ENCODE measurements around the gene ASPSCR1.
A peak's percentile ranks its signal among the peaks of the same experiment; 100 is the strongest.

Gene ASPSCR1

GRCh38 chr17:82041144-82041814 lies 63.9 kb downstream of the ASPSCR1 start:
- DNase-seq (ENCODE audit: low spot score): no peak

- no peak for DNase-seq (ENCODE audit: low spot score)
Observed at GRCh38 chr17:82042649-82043048, 65.2 kb downstream of the ASPSCR1 start.

GRCh38 chr17:82043507-82043906 lies 66.1 kb downstream of the ASPSCR1 start:
- no peak for DNase-seq (ENCODE audit: low spot score)

DNA sequence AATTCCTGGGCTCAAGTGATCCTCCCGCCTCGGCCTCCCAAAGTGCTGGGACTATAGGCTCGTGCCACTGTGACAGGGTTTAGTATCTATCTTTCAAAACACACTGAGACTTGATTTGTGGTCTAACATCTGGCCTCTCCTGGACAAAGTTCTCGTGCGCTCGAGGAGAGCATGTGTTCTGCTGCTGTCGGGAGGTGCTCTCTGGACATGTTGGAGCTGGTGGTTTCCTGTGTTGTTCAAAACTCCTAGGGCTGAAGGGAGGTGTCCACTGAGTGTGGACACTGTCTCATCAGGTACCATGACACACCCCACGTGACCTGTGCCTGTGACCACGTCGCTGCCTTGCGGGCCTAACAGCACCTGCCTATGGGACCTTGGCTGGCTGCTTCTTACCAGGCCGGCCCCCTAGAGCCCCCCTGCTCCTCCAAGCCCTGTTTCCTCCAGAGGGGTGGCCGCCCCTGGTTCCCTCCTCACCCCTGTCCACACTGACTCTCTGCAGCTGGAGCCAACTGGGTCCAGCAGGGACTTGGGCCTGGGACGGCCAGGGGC lies 68.6 kb downstream of the ASPSCR1 start:
- no peak for DNase-seq (ENCODE audit: low spot score)

DNA sequence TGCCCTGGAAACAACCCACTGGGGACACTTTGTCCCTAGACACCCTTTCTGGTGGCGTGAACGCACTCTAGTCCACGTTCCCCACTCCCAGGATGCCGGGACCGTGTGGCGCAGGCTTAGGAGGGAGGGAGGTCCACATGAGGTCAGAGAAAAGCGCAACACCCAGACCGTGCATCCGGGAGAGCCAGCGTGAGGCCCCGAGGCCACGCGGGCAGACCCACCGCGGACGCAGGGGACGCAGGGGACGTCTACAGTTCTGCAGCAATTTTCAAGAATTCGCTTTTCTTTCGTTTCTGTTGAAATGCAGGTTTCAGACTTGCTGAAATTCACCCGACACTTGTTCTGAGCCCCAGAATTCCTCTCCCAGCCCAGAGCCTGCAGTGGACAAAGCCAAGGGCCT lies 69.5 kb downstream of the ASPSCR1 start:
- no peak for DNase-seq (ENCODE audit: low spot score)

GRCh38 chr17:82047379-82047778 lies 70.0 kb downstream of the ASPSCR1 start:
- no peak for DNase-seq (ENCODE audit: low spot score)

DNA sequence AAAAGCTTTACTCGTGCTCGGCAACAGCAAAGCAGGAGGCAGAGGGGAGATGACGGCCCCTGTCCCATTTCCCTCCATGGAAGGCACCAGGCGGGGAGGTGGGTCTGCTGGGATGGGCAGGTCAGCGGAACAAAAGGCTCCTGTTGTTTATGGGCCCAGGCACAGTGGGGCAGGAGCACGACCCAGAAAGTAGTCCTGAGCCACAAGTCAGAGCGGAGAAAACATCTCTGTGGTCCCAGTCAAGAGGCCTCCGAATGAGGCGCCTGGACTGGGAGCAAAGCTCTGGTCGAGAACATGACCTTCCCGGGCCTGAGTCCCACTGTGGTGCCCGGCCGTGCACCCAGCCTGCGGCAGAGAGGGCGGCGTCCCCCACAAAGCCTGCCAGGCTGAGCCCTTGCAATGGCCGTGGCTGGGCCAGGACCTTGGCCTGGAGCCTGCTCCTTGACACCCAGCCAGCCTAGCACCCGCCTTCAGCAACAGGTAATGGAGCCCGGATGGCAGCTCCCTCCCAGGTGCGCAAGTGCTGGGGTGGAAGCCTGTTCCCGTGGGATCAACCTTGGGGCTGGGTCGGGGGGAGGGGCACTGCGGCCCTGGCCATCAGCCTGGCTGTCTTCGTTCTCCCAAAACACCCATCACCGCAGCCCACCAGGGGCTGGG lies 70.6 kb downstream of the ASPSCR1 start:
- DNase-seq (ENCODE audit: low spot score): no peak

DNA sequence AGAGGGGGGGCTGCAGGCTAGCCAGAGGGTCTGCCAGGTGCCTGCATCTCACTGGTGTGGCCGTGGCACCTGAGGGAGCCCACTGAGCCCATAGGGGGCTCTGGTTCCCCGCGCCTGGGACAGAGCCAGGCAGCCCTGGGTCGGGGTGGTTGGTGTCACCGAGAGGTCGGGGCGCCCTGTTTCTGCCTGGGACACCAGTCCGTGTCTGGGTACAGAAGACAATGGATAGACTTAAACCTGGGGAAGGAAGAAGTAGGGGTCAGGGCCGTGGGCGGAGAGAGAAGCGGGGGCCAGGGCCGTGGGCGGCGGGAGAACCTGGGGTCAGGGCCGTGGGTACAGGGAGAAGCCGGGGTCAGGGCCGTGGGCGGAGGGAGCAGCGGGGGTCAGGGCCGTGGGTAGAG lies 71.1 kb downstream of the ASPSCR1 start:
- DNase-seq (ENCODE audit: low spot score): no peak

DNA sequence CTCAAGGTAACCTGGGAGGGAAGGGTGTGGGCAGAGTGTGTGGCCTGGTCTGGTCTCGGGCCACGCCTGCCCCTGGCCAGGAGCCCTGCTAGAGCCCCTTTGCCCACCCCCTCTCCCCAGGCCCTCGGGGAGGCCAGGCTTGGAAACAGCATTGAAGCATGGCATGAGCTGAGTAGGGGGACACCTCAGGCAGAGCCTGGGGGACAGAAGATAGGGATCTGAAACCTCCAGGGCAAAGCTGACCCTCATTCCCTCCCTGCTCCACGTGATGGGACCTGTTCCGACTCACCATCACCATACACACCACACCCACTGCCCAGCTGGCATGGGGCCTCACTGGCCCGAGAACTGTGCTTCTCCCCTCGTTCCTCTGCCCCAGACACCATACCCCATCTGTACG lies 71.7 kb downstream of the ASPSCR1 start:
- no peak for DNase-seq (ENCODE audit: low spot score)

GRCh38 chr17:82049521-82049971 lies 72.1 kb downstream of the ASPSCR1 start:
- DNase-seq (ENCODE audit: low spot score): no peak

DNA sequence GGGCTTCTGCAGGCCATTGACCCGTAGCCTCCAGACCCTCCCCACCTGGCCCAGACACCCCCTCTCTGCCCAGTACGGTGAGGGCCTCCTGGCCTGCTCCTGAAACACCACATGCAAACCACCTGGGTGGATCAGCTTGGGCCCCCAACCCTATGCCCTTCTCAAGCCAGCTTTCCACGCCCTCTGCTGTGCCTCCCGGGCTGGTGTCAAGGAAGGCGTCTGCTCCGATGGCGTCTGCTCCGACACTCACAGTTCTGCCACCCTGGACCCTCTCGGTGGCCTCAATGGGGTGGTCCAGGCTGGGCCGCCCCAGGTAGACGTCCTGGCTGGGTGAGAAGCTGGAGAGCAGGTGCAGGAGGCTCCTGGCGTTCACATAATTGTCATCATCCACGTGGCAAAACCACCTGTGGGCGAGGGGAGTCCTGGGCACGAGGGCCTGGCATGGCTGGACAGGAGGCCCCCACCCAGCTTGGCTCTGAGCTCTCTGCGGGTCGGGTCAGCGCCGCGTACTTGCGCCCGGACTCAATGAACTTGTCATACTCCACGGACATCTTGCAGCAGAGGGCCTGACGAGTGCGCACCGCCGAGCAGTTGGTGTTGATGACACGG lies 72.8 kb downstream of the ASPSCR1 start:
- DNase-seq (ENCODE audit: low spot score): no peak

GRCh38 chr17:82050761-82051641 lies 73.6 kb downstream of the ASPSCR1 start:
- DNase-seq (ENCODE audit: low spot score): peak; percentile 54

GRCh38 chr17:82051776-82052637 lies 74.6 kb downstream of the ASPSCR1 start, which contains the start of the genes GPS1 and RFNG:
TSS of gene GPS1 (plus strand) at chr17:82051898. CDS start at chr17:82051932, 34 bp downstream.
TSS of gene RFNG (minus strand) at chr17:82051811. CDS start at chr17:82051766, 45 bp downstream.
- peak; percentile 95 for DNase-seq (ENCODE audit: low spot score)

- no peak for DNase-seq (ENCODE audit: low spot score)
Observed at GRCh38 chr17:82052638-82053059, 75.2 kb downstream of the ASPSCR1 start.

DNA sequence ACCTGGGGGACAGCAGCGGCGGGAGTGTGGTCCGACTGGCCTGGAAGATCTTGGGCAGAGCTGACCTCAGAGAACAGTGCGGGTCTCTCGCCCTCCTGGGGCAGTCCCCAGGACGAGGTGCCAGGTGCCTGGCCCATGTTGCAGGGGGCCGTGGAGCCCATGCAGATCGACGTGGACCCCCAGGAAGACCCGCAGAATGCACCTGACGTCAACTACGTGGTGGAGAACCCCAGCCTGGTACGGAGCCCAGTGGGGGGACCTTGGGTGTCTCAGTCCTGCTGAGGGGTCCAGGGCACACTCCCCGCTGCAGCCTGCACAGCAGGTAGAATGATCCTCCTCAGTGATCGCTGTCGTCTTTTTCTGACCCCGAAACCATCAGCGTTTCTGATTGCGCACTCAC lies 75.7 kb downstream of the ASPSCR1 start:
- DNase-seq (ENCODE audit: low spot score): no peak

- DNase-seq (ENCODE audit: low spot score): no peak
Observed at GRCh38 chr17:82053556-82054263, 76.3 kb downstream of the ASPSCR1 start.

DNA sequence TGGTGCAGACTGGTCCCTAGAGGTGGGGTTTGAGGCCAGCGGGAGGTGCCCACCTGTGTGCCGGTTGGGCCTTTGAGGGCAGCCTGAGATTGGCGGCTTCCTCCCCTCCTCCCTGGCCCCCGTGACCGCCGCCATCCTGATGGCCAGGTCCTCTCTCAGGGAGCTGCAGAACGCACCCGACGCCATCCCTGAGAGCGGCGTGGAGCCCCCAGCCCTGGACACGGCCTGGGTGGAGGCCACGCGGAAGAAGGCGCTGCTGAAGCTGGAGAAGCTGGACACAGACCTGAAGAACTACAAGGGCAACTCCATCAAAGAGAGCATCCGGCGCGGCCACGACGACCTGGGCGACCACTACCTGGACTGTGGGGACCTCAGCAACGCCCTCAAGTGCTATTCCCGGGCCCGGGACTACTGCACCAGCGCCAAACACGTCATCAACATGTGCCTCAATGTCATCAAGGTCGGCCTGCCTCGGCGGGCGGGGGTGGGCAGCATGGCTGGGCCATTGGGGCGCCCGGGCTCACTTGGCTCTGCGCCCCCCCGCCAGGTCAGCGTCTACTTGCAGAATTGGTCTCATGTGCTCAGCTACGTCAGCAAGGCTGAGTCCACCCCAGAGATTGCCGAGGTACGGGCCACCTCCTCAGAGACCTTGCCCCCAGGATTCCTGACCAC lies 77.1 kb downstream of the ASPSCR1 start:
- DNase-seq (ENCODE audit: low spot score): no peak

GRCh38 chr17:82055023-82055964 lies 77.9 kb downstream of the ASPSCR1 start:
- DNase-seq (ENCODE audit: low spot score): no peak
